ENCODE measurements around the gene PPP1R11. TPM values are rescaled to one million over a fixed set of nuclear protein-coding genes. Genes with fewer than 3 reads are reported as not detected.

The PPP1R11 gene
- polyA plus RNA-seq, 3 donors = 49.3 to 107 (median 67.7) TPM

Small RNA genes lying within 50 kb of the gene (small RNA-seq; reads per million reads assigned to genes)
- gene RF02218 (ENCODE audit: insufficient read length, low read depth) (not detected), gene RF02219 (ENCODE audit: insufficient read length, low read depth) (not detected), gene RF02220 (ENCODE audit: insufficient read length, low read depth) (not detected)

Other genes with a start within 250 kb of the PPP1R11 start
- 1 to 10 TPM in 1 of 3 donors, under 1 TPM in 2; 0.12 to 2.3 (median 0.89) TPM for gene HLA-G, start 239.4 kb upstream of the PPP1R11 start, polyA plus RNA-seq
- gene HLA-A, start 124.7 kb upstream of the PPP1R11 start, polyA plus RNA-seq = 1,000 to 10,000 TPM; 1,518 to 2,788 (median 1,574) TPM
- 10 to 100 TPM; 36.2 to 62.4 (median 45.0) TPM for gene POLR1H, start 5.9 kb upstream of the PPP1R11 start, polyA plus RNA-seq
- gene RNF39, start 8.6 kb downstream of the PPP1R11 start, polyA plus RNA-seq = under 1 TPM in 1 of 3 donors, not detected in 2; 0.04 TPM
- gene TRIM31, start 45.9 kb downstream of the PPP1R11 start, polyA plus RNA-seq = not detected
- gene TRIM40, start 68.9 kb downstream of the PPP1R11 start, polyA plus RNA-seq = not detected
- not detected for gene TRIM10, start 94.0 kb downstream of the PPP1R11 start, polyA plus RNA-seq
- not detected for gene TRIM15, start 96.3 kb downstream of the PPP1R11 start, polyA plus RNA-seq
- 10 to 100 TPM; 16.4 to 26.4 (median 26.0) TPM for gene TRIM26, start 146.2 kb downstream of the PPP1R11 start, polyA plus RNA-seq